K562 (cell line): Measurements from ENCODE around the gene DLGAP1.

Experiments
- ARID2 ChIP-seq: fragments of 450-650 bp; IDR thresholded peaks from 2 replicates; pipeline ENCODE4 v1.6.1; 2017; ENCODE audit warnings: antibody characterized with exemption, mild to moderate bottlenecking
- CBFA2T3 ChIP-seq: fragments of 450-650 bp; IDR thresholded peaks from 2 replicates; pipeline ENCODE4 v1.6.1; 2017
- DMBX1 ChIP-seq: fragments of 250-450 bp; sonication (Bioruptor Pico); IDR thresholded peaks from 2 replicates; pipeline ENCODE4 v1.8.0; 2022; ENCODE audit warnings: inconsistent platforms, mild to moderate bottlenecking, moderate library complexity, borderline replicate concordance
- EP300 ChIP-seq: IDR thresholded peaks from 2 replicates; pipeline ENCODE4 v1.6.1; 2012; ENCODE audit warnings: low read length, improper control_type of control experiment
- MAZ ChIP-seq, 2 experiments: fragments of 450-650 bp in 1 of 2; sonication (generic) in 1 of 2; formaldehyde crosslinking; IDR thresholded peaks in 1 of 2; conservative IDR thresholded peaks in 1 of 2; 2 replicates each; pipeline versions ENCODE4 v1.4.0 to v1.5.0; 2020; ENCODE audit warnings: mild to moderate bottlenecking in 1 of 2, missing genetic modification reagents in 1 of 2
- MXI1 ChIP-seq: IDR thresholded peaks from 2 replicates; pipeline ENCODE4 v1.6.1; 2011; ENCODE audit warnings: low read depth, mild to moderate bottlenecking, improper control_type of control experiment, low read length
- PTBP1 ChIP-seq: fragments of 200-400 bp; formaldehyde crosslinking; IDR thresholded peaks from 2 replicates; pipeline ENCODE4 v1.6.1; 2017; ENCODE audit warnings: low read depth, low read length
- TF ChIP-seq, protein P1 (sequence below): sonication (generic); formaldehyde crosslinking; IDR thresholded peaks from 2 replicates; pipeline ENCODE4 v1.8.0; 2022; ENCODE audit warnings: missing genetic modification reagents, mild to moderate bottlenecking, borderline replicate concordance
- TF ChIP-seq, protein P2 (sequence below): fragments of 450-650 bp; conservative IDR thresholded peaks from 2 replicates; pipeline ENCODE4 v1.6.1; 2016; ENCODE audit warnings: missing genetic modification characterization, low read depth, mild to moderate bottlenecking, control low read depth, missing compliant biosample characterization
- TF ChIP-seq, protein P3 (sequence below): fragments of 450-650 bp; IDR thresholded peaks from 2 replicates; pipeline ENCODE4 v1.6.1; 2016; ENCODE audit warnings: antibody characterized with exemption
- TF ChIP-seq, protein P4 (sequence below), 3 experiments: IDR thresholded peaks in 2 of 3; conservative IDR thresholded peaks in 1 of 3; 2 replicates each; pipeline ENCODE4 v1.5.1; 2011 to 2012; ENCODE audit warnings: low read length in 3 of 3, mild to moderate bottlenecking in 3 of 3, control low read depth in 2 of 3, improper control_type of control experiment in 1 of 3, inconsistent platforms in 1 of 3, low read depth in 1 of 3, mixed read lengths in 1 of 3, moderate library complexity in 1 of 3; ENCODE audit not compliant: insufficient read depth in 2 of 3
- TF ChIP-seq, protein P5 (sequence below): fragments of 250-450 bp; sonication (Bioruptor Pico); IDR thresholded peaks from 2 replicates; pipeline ENCODE4 v1.5.0; 2020; ENCODE audit warnings: mild to moderate bottlenecking
- TF ChIP-seq, protein P6 (sequence below), 2 experiments: IDR thresholded peaks; 2 replicates each; pipeline ENCODE4 v1.6.1; 2012; ENCODE audit warnings: improper control_type of control experiment in 2 of 2, low read depth in 2 of 2, low read length in 2 of 2, borderline replicate concordance in 1 of 2

DNA sequence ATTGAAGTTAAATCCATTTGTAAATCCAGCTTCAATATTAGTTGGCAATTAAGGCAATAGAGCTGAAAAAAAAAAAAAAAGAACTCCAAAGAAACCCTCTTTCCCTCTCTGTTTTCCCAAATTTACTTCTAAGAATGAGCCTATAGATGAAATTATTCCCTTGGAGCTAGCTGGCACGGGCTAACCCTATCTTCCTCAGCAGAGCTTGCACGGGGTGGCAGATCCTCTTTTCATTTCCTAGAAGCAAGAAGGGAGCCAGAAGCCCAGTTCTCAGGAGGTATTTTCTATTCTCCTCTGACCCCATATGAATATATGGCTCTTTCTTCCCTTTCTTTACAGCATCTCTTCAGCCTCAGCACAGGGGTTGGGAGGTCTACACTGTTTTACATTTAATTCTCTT lies 579.1 kb downstream of the DLGAP1 start:
- TF ChIP-seq PTBP1 (no peak), CBFA2T3 (no peak), ARID2 (no peak), EP300 (no peak), DMBX1 (no peak), MAZ (CRISPR knock-in tag; conservative IDR thresholded peaks at IDR 0.05 in 1 of 2, IDR thresholded peaks at IDR 0.05 in 1 of 2) (no peak), MXI1 (no peak)
- TF ChIP-seq, protein P1, sequence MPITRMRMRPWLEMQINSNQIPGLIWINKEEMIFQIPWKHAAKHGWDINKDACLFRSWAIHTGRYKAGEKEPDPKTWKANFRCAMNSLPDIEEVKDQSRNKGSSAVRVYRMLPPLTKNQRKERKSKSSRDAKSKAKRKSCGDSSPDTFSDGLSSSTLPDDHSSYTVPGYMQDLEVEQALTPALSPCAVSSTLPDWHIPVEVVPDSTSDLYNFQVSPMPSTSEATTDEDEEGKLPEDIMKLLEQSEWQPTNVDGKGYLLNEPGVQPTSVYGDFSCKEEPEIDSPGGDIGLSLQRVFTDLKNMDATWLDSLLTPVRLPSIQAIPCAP (CRISPR knock-in tag): no peak
- TF ChIP-seq, protein P2, sequence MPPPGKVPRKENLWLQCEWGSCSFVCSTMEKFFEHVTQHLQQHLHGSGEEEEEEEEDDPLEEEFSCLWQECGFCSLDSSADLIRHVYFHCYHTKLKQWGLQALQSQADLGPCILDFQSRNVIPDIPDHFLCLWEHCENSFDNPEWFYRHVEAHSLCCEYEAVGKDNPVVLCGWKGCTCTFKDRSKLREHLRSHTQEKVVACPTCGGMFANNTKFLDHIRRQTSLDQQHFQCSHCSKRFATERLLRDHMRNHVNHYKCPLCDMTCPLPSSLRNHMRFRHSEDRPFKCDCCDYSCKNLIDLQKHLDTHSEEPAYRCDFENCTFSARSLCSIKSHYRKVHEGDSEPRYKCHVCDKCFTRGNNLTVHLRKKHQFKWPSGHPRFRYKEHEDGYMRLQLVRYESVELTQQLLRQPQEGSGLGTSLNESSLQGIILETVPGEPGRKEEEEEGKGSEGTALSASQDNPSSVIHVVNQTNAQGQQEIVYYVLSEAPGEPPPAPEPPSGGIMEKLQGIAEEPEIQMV: no peak
- TF ChIP-seq, protein P3, sequence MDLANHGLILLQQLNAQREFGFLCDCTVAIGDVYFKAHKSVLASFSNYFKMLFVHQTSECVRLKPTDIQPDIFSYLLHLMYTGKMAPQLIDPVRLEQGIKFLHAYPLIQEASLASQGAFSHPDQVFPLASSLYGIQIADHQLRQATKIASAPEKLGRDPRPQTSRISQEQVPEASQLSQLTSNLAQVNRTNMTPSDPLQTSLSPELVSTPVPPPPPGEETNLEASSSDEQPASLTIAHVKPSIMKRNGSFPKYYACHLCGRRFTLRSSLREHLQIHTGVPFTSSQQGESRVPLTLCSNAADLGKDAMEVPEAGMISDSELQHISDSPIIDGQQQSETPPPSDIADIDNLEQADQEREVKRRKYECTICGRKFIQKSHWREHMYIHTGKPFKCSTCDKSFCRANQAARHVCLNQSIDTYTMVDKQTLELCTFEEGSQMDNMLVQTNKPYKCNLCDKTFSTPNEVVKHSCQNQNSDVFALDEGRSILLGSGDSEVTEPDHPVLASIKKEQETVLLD: no peak
- TF ChIP-seq, protein P4, sequence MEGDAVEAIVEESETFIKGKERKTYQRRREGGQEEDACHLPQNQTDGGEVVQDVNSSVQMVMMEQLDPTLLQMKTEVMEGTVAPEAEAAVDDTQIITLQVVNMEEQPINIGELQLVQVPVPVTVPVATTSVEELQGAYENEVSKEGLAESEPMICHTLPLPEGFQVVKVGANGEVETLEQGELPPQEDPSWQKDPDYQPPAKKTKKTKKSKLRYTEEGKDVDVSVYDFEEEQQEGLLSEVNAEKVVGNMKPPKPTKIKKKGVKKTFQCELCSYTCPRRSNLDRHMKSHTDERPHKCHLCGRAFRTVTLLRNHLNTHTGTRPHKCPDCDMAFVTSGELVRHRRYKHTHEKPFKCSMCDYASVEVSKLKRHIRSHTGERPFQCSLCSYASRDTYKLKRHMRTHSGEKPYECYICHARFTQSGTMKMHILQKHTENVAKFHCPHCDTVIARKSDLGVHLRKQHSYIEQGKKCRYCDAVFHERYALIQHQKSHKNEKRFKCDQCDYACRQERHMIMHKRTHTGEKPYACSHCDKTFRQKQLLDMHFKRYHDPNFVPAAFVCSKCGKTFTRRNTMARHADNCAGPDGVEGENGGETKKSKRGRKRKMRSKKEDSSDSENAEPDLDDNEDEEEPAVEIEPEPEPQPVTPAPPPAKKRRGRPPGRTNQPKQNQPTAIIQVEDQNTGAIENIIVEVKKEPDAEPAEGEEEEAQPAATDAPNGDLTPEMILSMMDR (IDR thresholded peaks at IDR 0.05 in 2 of 3, conservative IDR thresholded peaks at IDR 0.05 in 1 of 3; ENCODE audit: insufficient read depth in 2 of 3, low read depth in 1 of 3, low read length in 3 of 3): no peak
- TF ChIP-seq, protein P5, sequence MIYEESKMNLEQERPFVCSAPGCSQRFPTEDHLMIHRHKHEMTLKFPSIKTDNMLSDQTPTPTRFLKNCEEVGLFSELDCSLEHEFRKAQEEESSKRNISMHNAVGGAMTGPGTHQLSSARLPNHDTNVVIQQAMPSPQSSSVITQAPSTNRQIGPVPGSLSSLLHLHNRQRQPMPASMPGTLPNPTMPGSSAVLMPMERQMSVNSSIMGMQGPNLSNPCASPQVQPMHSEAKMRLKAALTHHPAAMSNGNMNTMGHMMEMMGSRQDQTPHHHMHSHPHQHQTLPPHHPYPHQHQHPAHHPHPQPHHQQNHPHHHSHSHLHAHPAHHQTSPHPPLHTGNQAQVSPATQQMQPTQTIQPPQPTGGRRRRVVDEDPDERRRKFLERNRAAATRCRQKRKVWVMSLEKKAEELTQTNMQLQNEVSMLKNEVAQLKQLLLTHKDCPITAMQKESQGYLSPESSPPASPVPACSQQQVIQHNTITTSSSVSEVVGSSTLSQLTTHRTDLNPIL (CRISPR knock-in tag): no peak
- TF ChIP-seq, protein P6, sequence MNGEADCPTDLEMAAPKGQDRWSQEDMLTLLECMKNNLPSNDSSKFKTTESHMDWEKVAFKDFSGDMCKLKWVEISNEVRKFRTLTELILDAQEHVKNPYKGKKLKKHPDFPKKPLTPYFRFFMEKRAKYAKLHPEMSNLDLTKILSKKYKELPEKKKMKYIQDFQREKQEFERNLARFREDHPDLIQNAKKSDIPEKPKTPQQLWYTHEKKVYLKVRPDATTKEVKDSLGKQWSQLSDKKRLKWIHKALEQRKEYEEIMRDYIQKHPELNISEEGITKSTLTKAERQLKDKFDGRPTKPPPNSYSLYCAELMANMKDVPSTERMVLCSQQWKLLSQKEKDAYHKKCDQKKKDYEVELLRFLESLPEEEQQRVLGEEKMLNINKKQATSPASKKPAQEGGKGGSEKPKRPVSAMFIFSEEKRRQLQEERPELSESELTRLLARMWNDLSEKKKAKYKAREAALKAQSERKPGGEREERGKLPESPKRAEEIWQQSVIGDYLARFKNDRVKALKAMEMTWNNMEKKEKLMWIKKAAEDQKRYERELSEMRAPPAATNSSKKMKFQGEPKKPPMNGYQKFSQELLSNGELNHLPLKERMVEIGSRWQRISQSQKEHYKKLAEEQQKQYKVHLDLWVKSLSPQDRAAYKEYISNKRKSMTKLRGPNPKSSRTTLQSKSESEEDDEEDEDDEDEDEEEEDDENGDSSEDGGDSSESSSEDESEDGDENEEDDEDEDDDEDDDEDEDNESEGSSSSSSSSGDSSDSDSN (IDR thresholded peaks at IDR 0.05; ENCODE audit: borderline replicate concordance in 1 of 2, low read depth in 2 of 2, low read length in 2 of 2): no peak
